ENCODE results near the gene CCDC85C.

Gene CCDC85C

DNA sequence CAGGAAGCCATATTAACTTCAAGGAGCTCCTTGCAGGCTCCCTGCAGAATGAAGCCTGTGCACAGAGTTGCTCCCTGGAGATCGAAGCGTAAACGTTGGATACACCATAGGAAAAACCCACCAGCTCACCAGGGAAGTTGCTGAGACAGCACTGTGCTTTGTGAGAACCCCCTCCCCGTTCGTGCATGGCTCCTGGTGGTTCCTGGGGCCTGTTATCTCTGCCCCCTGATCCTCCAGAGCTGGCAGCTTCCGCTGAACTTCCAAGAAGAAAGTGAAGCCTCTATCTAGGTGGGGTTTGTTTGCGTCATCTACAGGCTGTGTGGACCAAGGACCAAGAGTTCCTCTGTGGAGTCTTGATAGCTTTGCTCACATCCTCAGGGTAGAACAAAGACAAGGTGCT, 2.4 kb upstream of the CCDC85C start:
- Histone ChIP-seq H3K9ac (ENCODE audit: low read length) (no peak overlapping the region), H2BK5ac (ENCODE audit: low read length) (no peak overlapping the region), H3K4me1 (ENCODE audit: control insufficient read depth, low read depth, low read length) (peaks cover 4% of the 10 kb centered on the region), H3K56ac (ENCODE audit: low read length) (no peak overlapping the region), H2AK5ac (ENCODE audit: low read length) (no peak overlapping the region), H3K23ac (ENCODE audit: low read length) (no peak overlapping the region), H3K79me2 (ENCODE audit: control insufficient read depth, insufficient read depth, low read length) (no peaks in the 10 kb centered on the region), H3K27ac (ENCODE audit: low read depth, low read length) (no peak overlapping the region), H2BK120ac (ENCODE audit: low read depth, low read length) (no peak overlapping the region), H2BK15ac (replicated peaks; ENCODE audit: low read depth) (no peak overlapping the region), H3K18ac (ENCODE audit: low read length) (no peak overlapping the region), H4K5ac (ENCODE audit: low read length) (no peak overlapping the region), H4K8ac (ENCODE audit: low read depth, low read length) (no peak overlapping the region), H3K79me1 (ENCODE audit: low read length) (no peaks in the 10 kb centered on the region), H3K4me2 (ENCODE audit: low read length) (no peak overlapping the region), H3K36me3 (ENCODE audit: control insufficient read depth, insufficient read depth, low read length) (no peaks in the 10 kb centered on the region), H3K4ac (ENCODE audit: low read depth, low read length) (no peak overlapping the region), H3K27me3 (ENCODE audit: insufficient read depth, low read length, poor library complexity) (peaks cover 13% of the 10 kb centered on the region), H3K4me3 (ENCODE audit: low read length) (no peak overlapping the region)
- no CpG with 5 or more reads among the region's 7 CpGs for WGBS (ENCODE audit: extremely low coverage, insufficient coverage, low lambda C conversion rate)
- DNase-seq = no peak

DNA sequence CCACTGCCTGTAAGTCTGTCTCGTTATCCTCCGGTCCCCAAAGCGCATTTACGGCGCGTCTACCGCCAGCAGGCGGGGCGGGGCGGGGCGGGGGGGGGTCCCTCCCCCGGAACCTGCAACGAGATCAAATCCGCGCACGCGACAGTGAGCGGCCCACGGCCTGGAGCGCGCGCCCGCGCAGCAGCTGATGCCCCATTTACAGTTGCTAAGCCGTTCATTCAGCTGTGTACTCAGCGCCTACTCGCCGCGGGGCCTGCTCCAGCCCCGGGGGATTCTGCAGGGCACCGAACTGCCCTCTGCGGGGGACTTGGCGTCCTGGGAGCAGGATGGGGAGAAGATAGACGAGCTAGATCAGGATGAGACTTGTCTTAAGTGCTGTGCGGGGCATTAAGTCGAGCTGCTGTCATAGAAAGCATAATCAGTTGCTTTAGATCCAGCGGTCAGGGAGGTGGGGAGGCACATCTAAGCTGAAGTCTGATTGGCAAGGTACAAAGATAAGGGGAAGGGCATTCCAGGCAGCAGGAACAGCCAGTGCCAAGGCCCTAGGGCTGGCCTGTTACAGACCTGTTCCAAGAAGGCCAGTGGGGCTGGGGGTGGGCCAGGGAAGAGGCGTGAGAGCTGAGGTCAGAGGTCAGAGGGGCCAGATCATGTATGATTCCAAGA, 1.4 kb upstream of the CCDC85C start:
- H3K4me3 ChIP-seq (ENCODE audit: low read length) = peak overlapping the region; percentile 69
- DNase-seq = peak; percentile 51
- H3K36me3 ChIP-seq (ENCODE audit: control insufficient read depth, insufficient read depth, low read length) = no peaks in the 10 kb centered on the region
- H2BK120ac ChIP-seq (ENCODE audit: low read depth, low read length) = peak overlapping the region; percentile 54
- no CpG with 5 or more reads among the region's 38 CpGs for WGBS (ENCODE audit: extremely low coverage, insufficient coverage, low lambda C conversion rate)
- H3K79me1 ChIP-seq (ENCODE audit: low read length) = peaks cover 4% of the 10 kb centered on the region
- H3K27ac ChIP-seq (ENCODE audit: low read depth, low read length) = no peak overlapping the region
- H3K23ac ChIP-seq (ENCODE audit: low read length) = peak overlapping the region; percentile 24
- H3K4me2 ChIP-seq (ENCODE audit: low read length) = peak overlapping the region; percentile 87
- H3K27me3 ChIP-seq (ENCODE audit: insufficient read depth, low read length, poor library complexity) = peaks cover 13% of the 10 kb centered on the region
- H3K79me2 ChIP-seq (ENCODE audit: control insufficient read depth, insufficient read depth, low read length) = peaks cover 2% of the 10 kb centered on the region
- H2BK5ac ChIP-seq (ENCODE audit: low read length) = no peak overlapping the region
- no peak overlapping the region for H4K8ac ChIP-seq (ENCODE audit: low read depth, low read length)
- H3K4me1 ChIP-seq (ENCODE audit: control insufficient read depth, low read depth, low read length) = peaks cover 4% of the 10 kb centered on the region
- H3K18ac ChIP-seq (ENCODE audit: low read length) = peak overlapping the region; percentile 96
- peak overlapping the region; percentile 83 for H3K9ac ChIP-seq (ENCODE audit: low read length)
- no peak overlapping the region for H4K5ac ChIP-seq (ENCODE audit: low read length)
- H3K4ac ChIP-seq (ENCODE audit: low read depth, low read length) = peak overlapping the region; percentile 75
- peak overlapping the region; percentile 98 for H3K56ac ChIP-seq (ENCODE audit: low read length)
- no peak overlapping the region for H2BK15ac ChIP-seq (replicated peaks; ENCODE audit: low read depth)
- H2AK5ac ChIP-seq (ENCODE audit: low read length) = no peak overlapping the region

DNA sequence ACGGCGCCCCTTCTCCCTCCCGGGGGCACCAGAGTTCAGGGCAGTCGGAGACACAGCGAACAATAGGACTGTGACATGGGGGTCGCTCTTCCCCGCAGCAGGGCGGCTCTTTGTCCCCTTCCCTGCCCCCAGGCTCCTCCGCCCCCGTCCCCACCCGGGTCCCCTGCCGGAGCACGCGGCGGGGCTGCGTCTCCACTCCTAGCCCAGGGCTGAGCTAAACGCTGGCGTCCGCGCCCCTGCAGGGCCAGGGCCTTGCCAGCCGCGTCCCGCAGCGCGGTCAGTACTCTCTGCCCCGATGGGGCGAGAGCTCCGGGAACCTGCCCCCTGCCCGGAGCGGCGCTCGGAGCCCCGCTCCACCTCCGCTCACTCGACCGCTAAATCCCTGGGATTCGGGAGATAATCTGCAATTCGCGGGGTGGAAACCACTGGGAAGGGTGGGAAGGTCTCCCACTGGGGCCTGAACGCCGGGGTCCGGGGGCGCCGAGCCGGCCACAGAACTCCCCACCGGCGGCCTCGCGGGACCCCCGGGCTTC, 825 bp upstream of the CCDC85C start:
- no peak overlapping the region for H2BK5ac ChIP-seq (ENCODE audit: low read length)
- H3K4me2 ChIP-seq (ENCODE audit: low read length) = peak overlapping the region; percentile 78
- no peak overlapping the region for H4K5ac ChIP-seq (ENCODE audit: low read length)
- peak overlapping the region; percentile 92 for H3K27ac ChIP-seq (ENCODE audit: low read depth, low read length)
- no peak overlapping the region for H2AK5ac ChIP-seq (ENCODE audit: low read length)
- WGBS (ENCODE audit: extremely low coverage, insufficient coverage, low lambda C conversion rate) = no CpG with 5 or more reads among the region's 50 CpGs
- no peaks in the 10 kb centered on the region for H3K36me3 ChIP-seq (ENCODE audit: control insufficient read depth, insufficient read depth, low read length)
- H2BK120ac ChIP-seq (ENCODE audit: low read depth, low read length) = peak overlapping the region; percentile 54
- H3K9ac ChIP-seq (ENCODE audit: low read length) = peak overlapping the region; percentile 83
- H3K56ac ChIP-seq (ENCODE audit: low read length) = peak overlapping the region; percentile 98
- DNase-seq = peak; percentile 63
- no peak overlapping the region for H2BK15ac ChIP-seq (replicated peaks; ENCODE audit: low read depth)
- peak overlapping the region; percentile 96 for H3K18ac ChIP-seq (ENCODE audit: low read length)
- H4K8ac ChIP-seq (ENCODE audit: low read depth, low read length) = no peak overlapping the region
- peaks cover 10% of the 10 kb centered on the region for H3K79me1 ChIP-seq (ENCODE audit: low read length)
- peak overlapping the region; percentile 69 for H3K4me3 ChIP-seq (ENCODE audit: low read length)
- peak overlapping the region; percentile 75 for H3K4ac ChIP-seq (ENCODE audit: low read depth, low read length)
- H3K23ac ChIP-seq (ENCODE audit: low read length) = no peak overlapping the region
- H3K79me2 ChIP-seq (ENCODE audit: control insufficient read depth, insufficient read depth, low read length) = peaks cover 2% of the 10 kb centered on the region
- peaks cover 7% of the 10 kb centered on the region for H3K4me1 ChIP-seq (ENCODE audit: control insufficient read depth, low read depth, low read length)
- peaks cover 13% of the 10 kb centered on the region for H3K27me3 ChIP-seq (ENCODE audit: insufficient read depth, low read length, poor library complexity)

DNA sequence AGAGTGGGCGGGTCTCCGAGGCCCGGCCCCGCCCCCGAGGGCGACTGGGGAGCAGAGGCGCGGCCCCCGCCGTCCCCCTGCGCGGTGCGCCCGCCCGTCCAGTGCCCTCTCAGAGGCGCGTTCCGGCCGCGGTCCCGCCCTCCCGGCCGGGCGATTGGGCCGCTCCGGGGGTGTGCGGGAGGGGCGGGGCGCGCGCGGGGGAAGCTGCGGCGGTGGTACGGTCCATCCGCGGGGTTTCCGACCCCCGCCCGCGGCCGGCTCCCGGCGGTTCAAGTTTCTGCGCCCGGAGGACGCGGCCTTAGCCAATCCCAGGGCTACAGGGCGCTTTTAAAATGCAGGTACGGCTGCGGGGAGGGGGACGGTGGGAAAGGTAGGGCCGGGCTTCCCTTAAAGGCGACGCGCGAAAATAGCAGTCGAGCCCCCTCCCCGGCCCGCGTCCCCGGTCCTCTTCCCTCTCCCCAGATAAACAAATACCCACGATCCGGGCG, 315 bp upstream of the CCDC85C start:
- H2BK120ac ChIP-seq (ENCODE audit: low read depth, low read length) = peak overlapping the region; percentile 54
- H3K4me3 ChIP-seq (ENCODE audit: low read length) = peak overlapping the region; percentile 69
- H3K27ac ChIP-seq (ENCODE audit: low read depth, low read length) = peak overlapping the region; percentile 92
- WGBS (ENCODE audit: extremely low coverage, insufficient coverage, low lambda C conversion rate) = no CpG with 5 or more reads among the region's 65 CpGs
- H3K18ac ChIP-seq (ENCODE audit: low read length) = peak overlapping the region; percentile 96
- H3K56ac ChIP-seq (ENCODE audit: low read length) = peak overlapping the region; percentile 98
- DNase-seq = peak; percentile 98
- peak overlapping the region; percentile 83 for H3K9ac ChIP-seq (ENCODE audit: low read length)
- H3K79me1 ChIP-seq (ENCODE audit: low read length) = peaks cover 11% of the 10 kb centered on the region
- peak overlapping the region; percentile 78 for H3K4me2 ChIP-seq (ENCODE audit: low read length)
- no peak overlapping the region for H4K8ac ChIP-seq (ENCODE audit: low read depth, low read length)
- H3K27me3 ChIP-seq (ENCODE audit: insufficient read depth, low read length, poor library complexity) = peaks cover 13% of the 10 kb centered on the region
- H3K36me3 ChIP-seq (ENCODE audit: control insufficient read depth, insufficient read depth, low read length) = no peaks in the 10 kb centered on the region
- peak overlapping the region; percentile 75 for H3K4ac ChIP-seq (ENCODE audit: low read depth, low read length)
- H4K5ac ChIP-seq (ENCODE audit: low read length) = no peak overlapping the region
- H2BK5ac ChIP-seq (ENCODE audit: low read length) = no peak overlapping the region
- peaks cover 7% of the 10 kb centered on the region for H3K4me1 ChIP-seq (ENCODE audit: control insufficient read depth, low read depth, low read length)
- H3K23ac ChIP-seq (ENCODE audit: low read length) = no peak overlapping the region
- H2AK5ac ChIP-seq (ENCODE audit: low read length) = no peak overlapping the region
- no peak overlapping the region for H2BK15ac ChIP-seq (replicated peaks; ENCODE audit: low read depth)
- H3K79me2 ChIP-seq (ENCODE audit: control insufficient read depth, insufficient read depth, low read length) = peaks cover 3% of the 10 kb centered on the region

DNA sequence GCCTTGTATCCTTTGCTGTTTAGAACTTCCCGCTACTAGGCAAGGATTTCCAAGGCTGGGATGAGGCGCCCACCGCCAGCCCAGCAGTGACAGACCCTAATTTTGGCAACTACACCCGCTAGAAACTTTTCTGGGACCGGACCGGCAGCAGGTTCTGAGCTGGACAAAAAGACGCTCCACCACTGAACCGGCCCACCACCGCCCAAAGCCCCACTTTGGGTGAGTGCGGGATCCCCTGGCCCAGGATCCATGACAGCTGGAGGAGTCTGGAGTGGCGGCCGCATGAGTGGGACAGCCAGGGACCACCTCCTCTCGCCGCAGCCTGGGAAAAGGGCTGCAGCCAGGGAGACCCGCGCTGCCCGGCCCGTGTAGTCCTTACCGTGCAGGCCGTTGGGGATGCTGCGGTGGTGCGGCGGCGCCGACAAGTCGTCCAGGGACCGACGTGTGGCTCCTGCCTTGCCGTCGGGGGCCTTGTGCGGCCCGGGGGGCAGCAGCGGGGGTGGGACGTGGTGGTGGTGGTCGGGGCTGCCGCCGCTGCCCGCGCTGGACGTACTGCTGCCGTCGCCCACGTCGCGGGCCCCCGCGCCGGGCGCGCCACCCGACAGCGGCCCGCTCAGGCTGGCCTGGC, 1.1 kb downstream of the CCDC85C start:
- H3K79me1 ChIP-seq (ENCODE audit: low read length) = peaks cover 11% of the 10 kb centered on the region
- no peak overlapping the region for H2AK5ac ChIP-seq (ENCODE audit: low read length)
- peaks cover 7% of the 10 kb centered on the region for H3K4me1 ChIP-seq (ENCODE audit: control insufficient read depth, low read depth, low read length)
- H3K56ac ChIP-seq (ENCODE audit: low read length) = peak overlapping the region; percentile 25
- no peak overlapping the region for H3K27ac ChIP-seq (ENCODE audit: low read depth, low read length)
- no peak overlapping the region for H3K4ac ChIP-seq (ENCODE audit: low read depth, low read length)
- no peak overlapping the region for H4K8ac ChIP-seq (ENCODE audit: low read depth, low read length)
- H3K36me3 ChIP-seq (ENCODE audit: control insufficient read depth, insufficient read depth, low read length) = no peaks in the 10 kb centered on the region
- DNase-seq = no peak
- no peak overlapping the region for H3K4me3 ChIP-seq (ENCODE audit: low read length)
- H2BK15ac ChIP-seq (replicated peaks; ENCODE audit: low read depth) = no peak overlapping the region
- peak overlapping the region; percentile 6 for H3K9ac ChIP-seq (ENCODE audit: low read length)
- peaks cover 13% of the 10 kb centered on the region for H3K27me3 ChIP-seq (ENCODE audit: insufficient read depth, low read length, poor library complexity)
- H3K4me2 ChIP-seq (ENCODE audit: low read length) = peak overlapping the region; percentile 1
- no peak overlapping the region for H3K18ac ChIP-seq (ENCODE audit: low read length)
- no CpG with 5 or more reads among the region's 53 CpGs for WGBS (ENCODE audit: extremely low coverage, insufficient coverage, low lambda C conversion rate)
- H4K5ac ChIP-seq (ENCODE audit: low read length) = no peak overlapping the region
- no peak overlapping the region for H3K23ac ChIP-seq (ENCODE audit: low read length)
- H2BK120ac ChIP-seq (ENCODE audit: low read depth, low read length) = no peak overlapping the region
- H2BK5ac ChIP-seq (ENCODE audit: low read length) = no peak overlapping the region
- H3K79me2 ChIP-seq (ENCODE audit: control insufficient read depth, insufficient read depth, low read length) = peaks cover 4% of the 10 kb centered on the region
